Bone marrow (tissue), 2 donors: ENCODE measurements around the gene ATXN3.
A peak's percentile ranks its signal among the peaks of the same experiment; 100 is the strongest.

Experiments used
- DNase-seq, 2 donors: peaks; one replicate each; lab custom pipeline; 2025; lab: John Stamatoyannopoulos, UW

Gene ATXN3

GRCh38 chr14:92106143-92106926, at the start of gene ATXN3:
ATXN3 (minus strand) TSS chr14:92106582; CDS start chr14:92106552, 30 bp downstream.
- peak; percentile 82 to 90 for DNase-seq

GRCh38 chr14:92154283-92154942, 48.0 kb upstream of the ATXN3 start:
- no peak for DNase-seq

GRCh38 chr14:92153581-92153980, 47.2 kb upstream of the ATXN3 start:
- DNase-seq = no peak

GRCh38 chr14:92144708-92145107, 38.3 kb upstream of the ATXN3 start:
- no peak for DNase-seq

GRCh38 chr14:92143962-92144361, 37.6 kb upstream of the ATXN3 start:
- no peak for DNase-seq

GRCh38 chr14:92143309-92143708, 36.9 kb upstream of the ATXN3 start:
- DNase-seq = no peak

- no peak for DNase-seq
Measured at GRCh38 chr14:92135269-92135668, 28.9 kb upstream of the ATXN3 start.

- no peak for DNase-seq
Measured at GRCh38 chr14:92134456-92134855, 28.1 kb upstream of the ATXN3 start.

GRCh38 chr14:92122761-92123160, 16.4 kb upstream of the ATXN3 start:
- no peak for DNase-seq

- DNase-seq = no peak
Measured at GRCh38 chr14:92122351-92122677, 15.9 kb upstream of the ATXN3 start.

GRCh38 chr14:92121670-92122350, 15.4 kb upstream of the ATXN3 start, which contains the start of the genes CPSF2 and NDUFB1:
CPSF2 (plus strand) TSS chr14:92121969; CDS start chr14:92130985, 9,016 bp downstream.
NDUFB1 (minus strand) TSS chr14:92121706; CDS start chr14:92117637, 4,069 bp downstream.
- peak; percentile 81 to 89 for DNase-seq

- peak in 1 of 2 donors; percentile 72 for DNase-seq
Measured at GRCh38 chr14:92121207-92121669, 14.9 kb upstream of the ATXN3 start.

- no peak for DNase-seq
Measured at GRCh38 chr14:92109490-92109889, 3.1 kb upstream of the ATXN3 start.

GRCh38 chr14:92108345-92109254, 2.2 kb upstream of the ATXN3 start:
- DNase-seq = no peak

- DNase-seq = peak; percentile 66 to 67
Measured at GRCh38 chr14:92105893-92106142, 564 bp downstream of the ATXN3 start.

- no peak for DNase-seq
Measured at GRCh38 chr14:92105073-92105892, 1.1 kb downstream of the ATXN3 start.

- DNase-seq = no peak
Measured at GRCh38 chr14:92103363-92103989, 2.9 kb downstream of the ATXN3 start.

GRCh38 chr14:92099802-92100201, 6.6 kb downstream of the ATXN3 start:
- no peak for DNase-seq

GRCh38 chr14:92093320-92093719, 13.1 kb downstream of the ATXN3 start:
- no peak for DNase-seq

GRCh38 chr14:92088494-92088893, 17.9 kb downstream of the ATXN3 start:
- no peak for DNase-seq

- DNase-seq = no peak
Measured at GRCh38 chr14:92074555-92074954, 31.8 kb downstream of the ATXN3 start.
